Smooth muscle cell (in vitro differentiated cells): ENCODE results near the gene FRZB. TPM values are rescaled to one million over a fixed set of nuclear protein-coding genes. Genes with fewer than 3 reads are reported as not detected.

Experiments
- DNase-seq: peaks from one replicate; lab custom pipeline; 2025; ENCODE audit not compliant: unreplicated experiment; lab: John Stamatoyannopoulos, UW
- H2AFZ ChIP-seq: fragments of 200-600 bp; sonication (generic); 2 replicates; pipeline ENCODE4 v1.6.0; 2016; ENCODE audit warnings: antibody characterized with exemption, low read depth, mild to moderate bottlenecking
- H3F3A ChIP-seq: fragments of 200-600 bp; sonication (generic); 2 replicates; pipeline ENCODE4 v1.6.0; 2017; ENCODE audit warnings: antibody characterized with exemption, low read depth
- H3K27ac ChIP-seq: fragments of 200-600 bp; sonication (generic); 2 replicates; pipeline ENCODE4 v1.5.1; 2016; ENCODE audit warnings: low read depth, mild to moderate bottlenecking
- H3K27me3 ChIP-seq: fragments of 200-600 bp; sonication (generic); 2 replicates; pipeline ENCODE4 v1.6.1; 2016; ENCODE audit warnings: low read depth, mild to moderate bottlenecking
- H3K36me3 ChIP-seq: fragments of 200-600 bp; sonication (generic); 2 replicates; pipeline ENCODE4 v1.5.1; 2016; ENCODE audit warnings: low read depth
- H3K4me1 ChIP-seq: fragments of 200-600 bp; sonication (generic); 2 replicates; pipeline ENCODE4 v1.5.1; 2016; ENCODE audit warnings: low read depth
- H3K4me2 ChIP-seq: fragments of 200-600 bp; sonication (generic); 2 replicates; pipeline ENCODE4 v1.6.0; 2016; ENCODE audit warnings: mild to moderate bottlenecking
- H3K4me3 ChIP-seq: fragments of 200-600 bp; sonication (generic); 2 replicates; pipeline ENCODE4 v1.5.1; 2016; ENCODE audit warnings: mild to moderate bottlenecking
- H3K79me2 ChIP-seq: fragments of 200-600 bp; sonication (generic); 2 replicates; pipeline ENCODE4 v1.6.0; 2016; ENCODE audit warnings: low read depth, mild to moderate bottlenecking
- H3K9ac ChIP-seq: fragments of 200-600 bp; sonication (generic); 2 replicates; pipeline ENCODE4 v1.6.0; 2016; ENCODE audit warnings: low read depth
- H3K9me3 ChIP-seq: fragments of 200-600 bp; sonication (generic); replicated peaks from 2 replicates; pipeline ENCODE4 v1.5.1; 2016; ENCODE audit warnings: low read depth
- H4K20me1 ChIP-seq: fragments of 200-600 bp; sonication (generic); 2 replicates; pipeline ENCODE4 v1.6.0; 2016; ENCODE audit warnings: low read depth
- CTCF ChIP-seq: fragments of 200-600 bp; sonication (generic); IDR thresholded peaks from 2 replicates; pipeline ENCODE4 v1.5.1; 2017; ENCODE audit warnings: borderline replicate concordance, mild to moderate bottlenecking, antibody characterized with exemption; ENCODE audit not compliant: insufficient read depth, poor library complexity, severe bottlenecking
- WGBS: methylation state at CpG from one replicate; pipeline ENCODE4 v1.1.7; 2016; ENCODE audit warnings: low lambda C conversion rate; 5-methylcytosine and 5-hydroxymethylcytosine counted together
- polyA plus RNA-seq: library from polyadenylated mRNA; unstranded; fragments of >200 nt; fragmentation: Nextera tagmentation; extraction: Ambion mirVana; gene quantifications from 2 replicates; pipeline ENCODE4 v1.2.1, GENCODE V29; 2016
- total RNA-seq: library from RNA; depleted of rRNA; stranded (reverse); fragments of >200 nt; gene quantifications from 2 replicates; pipeline ENCODE4 v1.2.3, GENCODE V29; 2014

FRZB gene
- total and polyA plus RNA-seq, 2 experiments from 2014 or later, result 11.2 to 33.5 TPM

DNA sequence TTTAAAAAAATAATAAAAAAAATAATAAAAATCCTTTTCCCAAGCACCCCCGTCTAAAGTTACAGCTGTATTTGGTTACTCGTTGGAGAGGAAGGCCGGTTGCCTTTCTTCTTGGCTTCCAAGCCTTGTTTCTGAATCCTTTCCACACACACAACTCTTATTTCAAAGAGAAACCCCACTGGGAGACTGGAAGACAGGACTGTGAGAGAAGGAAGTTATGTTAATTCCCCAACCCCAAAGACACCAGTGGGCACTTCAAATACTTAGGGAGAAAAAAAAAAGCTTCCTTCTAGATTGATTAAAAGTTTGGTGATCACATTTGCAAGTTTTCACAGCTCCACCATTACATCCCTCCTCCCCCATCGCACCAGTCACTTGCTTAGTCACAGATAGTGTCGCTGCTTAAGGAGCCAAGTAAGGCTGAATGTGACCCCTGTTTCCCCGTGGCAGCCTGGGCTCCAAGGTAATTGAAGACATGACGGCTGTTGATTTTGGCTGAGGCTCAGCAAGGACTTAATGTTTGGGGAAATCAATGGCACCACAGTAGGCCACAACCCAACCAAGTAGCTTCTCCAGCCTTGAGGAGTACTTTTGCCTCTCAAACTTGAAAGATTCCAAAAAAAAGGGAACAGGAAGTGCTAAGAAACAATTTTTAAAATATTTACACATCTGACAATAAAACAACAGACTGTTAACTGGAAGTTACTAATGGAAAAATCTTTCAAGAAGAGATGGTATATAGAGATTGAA is 40.8 kb upstream of the FRZB start:
- Histone ChIP-seq H3K27me3 (no peaks in the 10 kb centered on the region), H3K4me3 (no peak overlapping the region), H2AFZ (no peak overlapping the region), H3K4me1 (peaks cover 6% of the 10 kb centered on the region), H3K4me2 (no peak overlapping the region), H3K9ac (no peak overlapping the region), H3K27ac (no peak overlapping the region), H3K79me2 (no peaks in the 10 kb centered on the region), H3F3A (peaks cover 3% of the 10 kb centered on the region), H3K9me3 (no peaks in the 10 kb centered on the region), H4K20me1 (no peaks in the 10 kb centered on the region), H3K36me3 (no peaks in the 10 kb centered on the region)
- no peak for DNase-seq
- no peak for TF ChIP-seq CTCF
- 56% methylated on average over 7 of the region's 7 CpGs for WGBS

DNA sequence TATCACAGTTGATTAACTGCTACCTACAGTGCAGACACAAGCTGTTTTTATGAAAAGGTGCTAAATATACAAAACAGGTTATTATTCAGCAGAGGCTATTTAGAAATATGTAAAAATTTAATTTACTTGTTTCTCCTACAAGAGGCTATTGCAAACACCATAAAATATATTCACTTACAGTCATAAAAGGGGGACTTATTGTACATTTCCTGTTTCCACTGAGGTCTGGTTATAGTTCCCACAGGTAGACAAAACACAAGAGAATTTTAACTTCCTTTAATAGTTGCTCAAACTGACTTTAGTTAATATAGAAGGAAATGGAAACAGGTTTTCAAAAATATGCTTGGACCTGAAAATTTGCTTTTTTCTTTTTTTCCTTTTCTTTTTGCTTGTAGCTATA is 40.0 kb upstream of the FRZB start:
- H3K27me3 ChIP-seq, result no peaks in the 10 kb centered on the region
- no peak for DNase-seq
- H3F3A ChIP-seq, result peaks cover 3% of the 10 kb centered on the region
- no peak overlapping the region for H2AFZ ChIP-seq
- peaks cover 6% of the 10 kb centered on the region for H3K4me1 ChIP-seq
- no peaks in the 10 kb centered on the region for H3K9me3 ChIP-seq
- no peak overlapping the region for H3K27ac ChIP-seq
- no peak for TF ChIP-seq CTCF
- H3K4me3 ChIP-seq, result no peak overlapping the region
- H3K79me2 ChIP-seq, result no peaks in the 10 kb centered on the region
- no peak overlapping the region for H3K9ac ChIP-seq
- no peak overlapping the region for H3K4me2 ChIP-seq
- no peaks in the 10 kb centered on the region for H3K36me3 ChIP-seq
- no peaks in the 10 kb centered on the region for H4K20me1 ChIP-seq

- no peak for DNase-seq
Measured at GRCh38 chr2:182904844-182905243, 38.4 kb upstream of the FRZB start.

More at GRCh38 chr2:182904844-182905243, 38.4 kb upstream of the FRZB start:
- Histone ChIP-seq H3F3A (peaks cover 3% of the 10 kb centered on the region), H3K4me1 (peaks cover 6% of the 10 kb centered on the region), H3K9ac (no peak overlapping the region), H2AFZ (no peak overlapping the region), H3K4me3 (no peak overlapping the region), H3K79me2 (no peaks in the 10 kb centered on the region), H3K36me3 (no peaks in the 10 kb centered on the region), H3K27ac (no peak overlapping the region), H3K4me2 (no peak overlapping the region), H3K27me3 (no peaks in the 10 kb centered on the region), H3K9me3 (no peaks in the 10 kb centered on the region), H4K20me1 (no peaks in the 10 kb centered on the region)
- no peak for TF ChIP-seq CTCF
- 94% methylated on average over 1 of the region's 1 CpG for WGBS
